PFSK-1 (cell line): ENCODE measurements around the gene C5AR2.

Source experiments
- FOXP2 ChIP-seq: optimal IDR thresholded peaks from 2 replicates; pipeline ENCODE3; 2011; ENCODE audit warnings: borderline replicate concordance, control low read depth, inconsistent platforms; ENCODE audit not compliant: insufficient read depth; ENCODE audit errors: extremely low read length, extremely low read depth
- POLR2AphosphoS5 ChIP-seq: IDR thresholded peaks from 2 replicates; pipeline ENCODE4 v1.6.1; 2012; ENCODE audit warnings: low read depth, mild to moderate bottlenecking, control low read depth, low read length, moderate library complexity
- SIN3A ChIP-seq: IDR thresholded peaks from 2 replicates; pipeline ENCODE4 v1.6.1; 2012; ENCODE audit warnings: mild to moderate bottlenecking, low read length, moderate library complexity, borderline replicate concordance; ENCODE audit not compliant: insufficient read depth
- TAF1 ChIP-seq: IDR thresholded peaks from 2 replicates; pipeline ENCODE4 v1.6.1; 2012; ENCODE audit warnings: low read length, control low read depth, borderline replicate concordance; ENCODE audit not compliant: insufficient read depth
- TF ChIP-seq, protein P1 (sequence below), 2 experiments: IDR thresholded peaks; 2 replicates each; pipeline versions ENCODE4 v1.6.1 to v1.8.0; 2011 to 2012; ENCODE audit warnings: low read depth in 2 of 2, low read length in 2 of 2, control low read depth in 1 of 2, inconsistent platforms in 1 of 2, mild to moderate bottlenecking in 1 of 2, moderate library complexity in 1 of 2; ENCODE audit not compliant: insufficient read depth in 1 of 2

The C5AR2 gene

DNA sequence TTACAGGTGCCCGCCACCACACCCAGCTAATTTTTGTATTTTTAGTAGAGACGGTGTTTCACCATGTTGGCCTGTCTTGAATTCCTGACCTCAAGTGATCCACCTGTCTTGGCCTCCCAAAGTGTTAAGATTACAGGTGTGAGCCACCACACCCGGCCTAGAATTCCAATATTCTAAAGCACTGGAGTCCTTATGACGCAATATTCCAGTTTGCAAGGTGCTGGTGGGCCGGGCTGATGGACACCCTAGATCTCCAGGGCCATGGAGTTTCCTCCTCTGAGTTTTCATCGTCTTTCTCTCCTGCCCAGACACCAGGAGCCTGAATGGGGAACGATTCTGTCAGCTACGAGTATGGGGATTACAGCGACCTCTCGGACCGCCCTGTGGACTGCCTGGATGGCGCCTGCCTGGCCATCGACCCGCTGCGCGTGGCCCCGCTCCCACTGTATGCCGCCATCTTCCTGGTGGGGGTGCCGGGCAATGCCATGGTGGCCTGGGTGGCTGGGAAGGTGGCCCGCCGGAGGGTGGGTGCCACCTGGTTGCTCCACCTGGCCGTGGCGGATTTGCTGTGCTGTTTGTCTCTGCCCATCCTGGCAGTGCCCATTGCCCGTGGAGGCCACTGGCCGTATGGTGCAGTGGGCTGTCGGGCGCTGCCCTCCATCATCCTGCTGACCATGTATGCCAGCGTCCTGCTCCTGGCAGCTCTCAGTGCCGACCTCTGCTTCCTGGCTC lies 8.7 kb downstream of the C5AR2 start:
- TF ChIP-seq POLR2AphosphoS5 (no peak), FOXP2 (no peak)
- TF ChIP-seq, protein P1, sequence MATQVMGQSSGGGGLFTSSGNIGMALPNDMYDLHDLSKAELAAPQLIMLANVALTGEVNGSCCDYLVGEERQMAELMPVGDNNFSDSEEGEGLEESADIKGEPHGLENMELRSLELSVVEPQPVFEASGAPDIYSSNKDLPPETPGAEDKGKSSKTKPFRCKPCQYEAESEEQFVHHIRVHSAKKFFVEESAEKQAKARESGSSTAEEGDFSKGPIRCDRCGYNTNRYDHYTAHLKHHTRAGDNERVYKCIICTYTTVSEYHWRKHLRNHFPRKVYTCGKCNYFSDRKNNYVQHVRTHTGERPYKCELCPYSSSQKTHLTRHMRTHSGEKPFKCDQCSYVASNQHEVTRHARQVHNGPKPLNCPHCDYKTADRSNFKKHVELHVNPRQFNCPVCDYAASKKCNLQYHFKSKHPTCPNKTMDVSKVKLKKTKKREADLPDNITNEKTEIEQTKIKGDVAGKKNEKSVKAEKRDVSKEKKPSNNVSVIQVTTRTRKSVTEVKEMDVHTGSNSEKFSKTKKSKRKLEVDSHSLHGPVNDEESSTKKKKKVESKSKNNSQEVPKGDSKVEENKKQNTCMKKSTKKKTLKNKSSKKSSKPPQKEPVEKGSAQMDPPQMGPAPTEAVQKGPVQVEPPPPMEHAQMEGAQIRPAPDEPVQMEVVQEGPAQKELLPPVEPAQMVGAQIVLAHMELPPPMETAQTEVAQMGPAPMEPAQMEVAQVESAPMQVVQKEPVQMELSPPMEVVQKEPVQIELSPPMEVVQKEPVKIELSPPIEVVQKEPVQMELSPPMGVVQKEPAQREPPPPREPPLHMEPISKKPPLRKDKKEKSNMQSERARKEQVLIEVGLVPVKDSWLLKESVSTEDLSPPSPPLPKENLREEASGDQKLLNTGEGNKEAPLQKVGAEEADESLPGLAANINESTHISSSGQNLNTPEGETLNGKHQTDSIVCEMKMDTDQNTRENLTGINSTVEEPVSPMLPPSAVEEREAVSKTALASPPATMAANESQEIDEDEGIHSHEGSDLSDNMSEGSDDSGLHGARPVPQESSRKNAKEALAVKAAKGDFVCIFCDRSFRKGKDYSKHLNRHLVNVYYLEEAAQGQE (IDR thresholded peaks at IDR 0.05; ENCODE audit: insufficient read depth in 1 of 2, low read depth in 2 of 2, low read length in 2 of 2) = no peak

- TF ChIP-seq FOXP2 = no peak
- no peak for TF ChIP-seq TAF1
- no peak for TF ChIP-seq SIN3A
- no peak for TF ChIP-seq POLR2AphosphoS5
- TF ChIP-seq, protein P1 (IDR thresholded peaks at IDR 0.05; ENCODE audit: insufficient read depth in 1 of 2, low read depth in 2 of 2, low read length in 2 of 2) = no peak
Measured at GRCh38 chr19:47341734-47342133, 9.8 kb downstream of the C5AR2 start.

- TF ChIP-seq POLR2AphosphoS5 = no peak
- TF ChIP-seq, protein P1 (IDR thresholded peaks at IDR 0.05; ENCODE audit: insufficient read depth in 1 of 2, low read depth in 2 of 2, low read length in 2 of 2) = no peak
- TF ChIP-seq FOXP2 = no peak
- no peak for TF ChIP-seq TAF1
- TF ChIP-seq SIN3A = no peak
Measured at GRCh38 chr19:47343194-47343802, 11.3 kb downstream of the C5AR2 start.

DNA sequence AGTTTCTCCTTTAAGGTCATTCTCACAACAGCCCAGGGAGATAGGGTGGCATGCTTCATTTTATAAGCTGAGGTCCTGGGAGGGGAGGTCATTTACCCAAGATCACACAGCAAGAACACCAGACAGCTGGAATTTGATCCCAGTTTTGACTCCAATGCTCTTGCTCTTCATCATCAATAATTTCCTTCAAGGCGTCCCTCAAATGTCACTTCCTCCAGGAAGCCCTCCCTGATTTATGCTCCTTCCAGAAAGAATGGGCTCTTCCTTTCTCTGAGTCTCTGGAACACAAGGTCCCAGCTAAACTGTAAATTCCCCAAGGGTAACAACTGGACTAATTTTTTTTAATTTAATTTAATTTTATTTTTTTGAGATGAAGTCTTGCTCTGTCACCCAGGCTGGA lies 12.4 kb downstream of the C5AR2 start:
- no peak for TF ChIP-seq TAF1
- no peak for TF ChIP-seq FOXP2
- no peak for TF ChIP-seq POLR2AphosphoS5
- TF ChIP-seq SIN3A = no peak
- TF ChIP-seq, protein P1 (IDR thresholded peaks at IDR 0.05; ENCODE audit: insufficient read depth in 1 of 2, low read depth in 2 of 2, low read length in 2 of 2) = no peak
